ENCODE data around the gene PANK1.

GRCh38 chr10:89535171-89536012, 109.7 kb downstream of the PANK1 start, which contains the start of gene SLC16A12:
- TF ChIP-seq CTCF (IDR thresholded peaks at IDR 0.05; ENCODE audit: low read depth, low read length, poor library complexity, severe bottlenecking) (no peak), EZH2phosphoT487 (IDR thresholded peaks at IDR 0.05; ENCODE audit: borderline replicate concordance, low read length) (no peak)

Data from DOHH2 (cell line).